Mesenchymal stem cell (in vitro differentiated cells and primary cell): ENCODE measurements around the gene ITIH3.

Experiments used
- DNase-seq: peaks from one replicate; pipeline ENCODE4 v3.0.0-alpha.2; 2013
- H2AFZ ChIP-seq: one replicate; pipeline ENCODE4 v1.6.1; 2013; ENCODE audit warnings: low read depth, mild to moderate bottlenecking, control low read depth, inconsistent platforms, low read length, moderate library complexity
- H2AK5ac ChIP-seq: 2 replicates; pipeline ENCODE4 v1.6.1; 2013; ENCODE audit warnings: low read length, moderate library complexity, mild to moderate bottlenecking, inconsistent platforms; ENCODE audit not compliant: severe bottlenecking
- H2BK120ac ChIP-seq: one replicate; pipeline ENCODE4 v1.6.1; 2013; ENCODE audit warnings: low read depth, mild to moderate bottlenecking, inconsistent platforms, low read length, moderate library complexity
- H2BK12ac ChIP-seq, 2 experiments: one replicate each; pipeline ENCODE4 v1.6.1; 2013; ENCODE audit warnings: inconsistent platforms in 2 of 2, low read length in 2 of 2, mild to moderate bottlenecking in 2 of 2, moderate library complexity in 2 of 2, control low read depth in 1 of 2
- H2BK15ac ChIP-seq: one replicate; pipeline ENCODE4 v1.6.1; 2013; ENCODE audit warnings: mild to moderate bottlenecking, low read depth, inconsistent platforms; ENCODE audit not compliant: poor library complexity, severe bottlenecking
- H2BK5ac ChIP-seq: 2 replicates; pipeline ENCODE4 v1.6.1; 2013; ENCODE audit warnings: low read depth, mild to moderate bottlenecking, low read length, control low read depth, inconsistent platforms; ENCODE audit not compliant: poor library complexity, severe bottlenecking
- H3K14ac ChIP-seq, 2 experiments: one replicate each; pipeline ENCODE4 v1.6.1; 2013; ENCODE audit warnings: inconsistent platforms in 2 of 2, low read length in 2 of 2, control low read depth in 1 of 2, mild to moderate bottlenecking in 1 of 2, moderate library complexity in 1 of 2
- H3K18ac ChIP-seq, 2 experiments: one replicate each; pipeline ENCODE4 v1.6.1; 2013; ENCODE audit warnings: inconsistent platforms in 2 of 2, low read length in 2 of 2, control low read depth in 1 of 2, low read depth in 1 of 2, mild to moderate bottlenecking in 1 of 2
- H3K23ac ChIP-seq, 2 experiments: one replicate each; pipeline ENCODE4 v1.6.1; 2013; ENCODE audit warnings: inconsistent platforms in 2 of 2, low read length in 2 of 2, mild to moderate bottlenecking in 2 of 2, moderate library complexity in 2 of 2, control low read depth in 1 of 2
- H3K27ac ChIP-seq: 2 replicates; pipeline ENCODE4 v1.5.1; 2013; ENCODE audit warnings: mild to moderate bottlenecking, moderate library complexity, low read length, control low read depth, inconsistent platforms; ENCODE audit not compliant: poor library complexity, severe bottlenecking
- H3K27me3 ChIP-seq, 2 experiments: 2 replicates each; pipeline versions ENCODE4 v1.6.1 to v1.7.0; 2013; ENCODE audit warnings: low read length in 2 of 2, mild to moderate bottlenecking in 2 of 2, moderate library complexity in 2 of 2, control low read depth in 1 of 2, inconsistent platforms in 1 of 2; ENCODE audit not compliant: control insufficient read depth in 1 of 2, insufficient read depth in 1 of 2
- H3K36me3 ChIP-seq, 2 experiments: 2 replicates each; pipeline versions ENCODE4 v1.6.1 to v1.7.0; 2013; ENCODE audit warnings: low read length in 2 of 2, control low read depth in 1 of 2, inconsistent platforms in 1 of 2, low read depth in 1 of 2, mild to moderate bottlenecking in 1 of 2; ENCODE audit not compliant: insufficient read depth in 2 of 2, control insufficient read depth in 1 of 2
- H3K4ac ChIP-seq, 2 experiments: one replicate each; pipeline ENCODE4 v1.6.1; 2013; ENCODE audit warnings: inconsistent platforms in 2 of 2, low read length in 2 of 2, mild to moderate bottlenecking in 2 of 2, moderate library complexity in 2 of 2, control low read depth in 1 of 2, low read depth in 1 of 2
- H3K4me1 ChIP-seq: 2 replicates; pipeline ENCODE4 v1.6.1; 2013; ENCODE audit warnings: low read depth, low read length, control low read depth; ENCODE audit not compliant: control insufficient read depth, insufficient read depth
- H3K4me2 ChIP-seq: 2 replicates; pipeline ENCODE4 v1.6.1; 2013; ENCODE audit warnings: low read length, mild to moderate bottlenecking, inconsistent platforms; ENCODE audit not compliant: poor library complexity, severe bottlenecking
- H3K4me3 ChIP-seq, 2 experiments: 2 replicates each; pipeline versions ENCODE4 v1.5.1 to v1.7.0; 2013; ENCODE audit warnings: low read length in 2 of 2, mild to moderate bottlenecking in 2 of 2, control low read depth in 1 of 2, low read depth in 1 of 2; ENCODE audit not compliant: insufficient read depth in 1 of 2
- H3K79me1 ChIP-seq: replicated peaks from 2 replicates; pipeline ENCODE4 v1.6.1; 2013; ENCODE audit warnings: mild to moderate bottlenecking, control low read depth, low read length, inconsistent platforms; ENCODE audit not compliant: poor library complexity, severe bottlenecking
- H3K9ac ChIP-seq: 2 replicates; pipeline ENCODE4 v1.7.0; 2013; ENCODE audit warnings: mild to moderate bottlenecking, low read length, moderate library complexity
- H3K9me3 ChIP-seq: 2 replicates; pipeline ENCODE4 v1.7.0; 2013; ENCODE audit warnings: mild to moderate bottlenecking, low read length; ENCODE audit not compliant: control insufficient read depth
- H4K8ac ChIP-seq: one replicate; pipeline ENCODE4 v1.6.1; 2013; ENCODE audit warnings: inconsistent platforms, mild to moderate bottlenecking, low read length, moderate library complexity
- H4K91ac ChIP-seq: one replicate; pipeline ENCODE4 v1.6.1; 2013; ENCODE audit warnings: mild to moderate bottlenecking, low read length, inconsistent platforms
- WGBS: methylation state at CpG from one replicate; pipeline ENCODE4 v1.1.7; 2013; ENCODE audit warnings: mixed read lengths; 5-methylcytosine and 5-hydroxymethylcytosine counted together

The ITIH3 gene

DNA sequence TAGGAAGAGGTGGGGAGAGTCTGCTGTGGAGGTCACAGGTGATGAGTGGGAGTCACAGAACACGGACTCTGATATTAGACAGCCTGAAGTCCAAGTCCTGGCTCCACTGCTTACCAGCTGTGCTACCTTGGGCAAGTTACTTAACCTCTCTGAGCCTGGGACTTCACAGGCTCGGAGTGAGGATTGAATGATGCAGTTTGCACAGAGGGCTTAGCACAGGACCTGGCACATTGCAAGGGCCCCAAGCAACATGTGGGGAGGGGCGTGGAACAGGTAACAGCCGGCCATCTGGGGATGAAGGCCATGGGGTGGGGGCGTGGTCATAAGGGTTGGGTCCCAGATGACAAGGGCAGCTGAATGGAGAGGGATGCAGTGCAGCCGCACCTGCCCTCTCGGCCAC, 4.3 kb upstream of the ITIH3 start:
- Histone ChIP-seq H3K14ac (peak overlapping the region in 1 of 2 experiments; percentile 56), H4K8ac (no peak overlapping the region), H2BK120ac (no peak overlapping the region), H3K9ac (no peak overlapping the region), H3K27me3 (peaks cover 15 to 55% of the 10 kb centered on the region in 2 experiments), H2BK5ac (no peak overlapping the region), H3K79me1 (no peaks in the 10 kb centered on the region), H2BK15ac (no peak overlapping the region), H3K27ac (no peak overlapping the region), H3K9me3 (no peaks in the 10 kb centered on the region), H3K4me1 (peaks cover 3% of the 10 kb centered on the region), H3K23ac (peak overlapping the region in 1 of 2 experiments; percentile 5), H3K4me2 (no peak overlapping the region), H2BK12ac (no peak overlapping the region), H3K4ac (no peak overlapping the region), H3K36me3 (peaks cover 0 to 5% of the 10 kb centered on the region in 2 experiments), H2AFZ (no peak overlapping the region), H3K18ac (no peak overlapping the region), H3K4me3 (no peak overlapping the region), H4K91ac (no peak overlapping the region), H2AK5ac (no peak overlapping the region)
- DNase-seq: no peak
- WGBS: 72% methylated on average over 7 of the region's 7 CpGs

DNA sequence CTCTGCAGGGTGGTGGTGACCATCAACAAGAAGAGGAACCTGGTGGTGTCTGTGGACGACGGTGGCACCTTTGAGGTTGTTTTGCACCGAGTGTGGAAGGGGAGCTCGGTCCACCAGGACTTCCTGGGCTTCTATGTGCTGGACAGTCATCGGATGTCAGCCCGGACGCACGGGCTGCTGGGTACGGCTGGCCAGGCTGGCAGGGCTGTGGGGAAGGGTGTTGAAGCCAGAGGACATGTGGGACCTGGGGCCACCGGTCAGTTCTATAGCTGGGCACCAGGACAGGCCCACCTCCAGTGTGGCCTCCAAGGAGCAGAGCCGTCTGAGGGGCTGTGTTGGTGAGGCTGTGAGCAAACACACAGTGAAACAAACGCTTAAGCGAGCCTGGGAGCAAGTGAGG, 3.9 kb upstream of the ITIH3 start:
- no peaks in the 10 kb centered on the region for H3K79me1 ChIP-seq
- H2AFZ ChIP-seq: no peak overlapping the region
- H3K9ac ChIP-seq: no peak overlapping the region
- peaks cover 0 to 5% of the 10 kb centered on the region in 2 experiments for H3K36me3 ChIP-seq
- no peaks in the 10 kb centered on the region for H3K9me3 ChIP-seq
- no peak overlapping the region for H3K18ac ChIP-seq
- H2BK120ac ChIP-seq: no peak overlapping the region
- H3K27ac ChIP-seq: no peak overlapping the region
- H2BK12ac ChIP-seq: no peak overlapping the region
- no peak overlapping the region for H2BK15ac ChIP-seq
- 95% methylated on average over 13 of the region's 13 CpGs for WGBS
- H3K14ac ChIP-seq: no peak overlapping the region
- no peak for DNase-seq
- no peak overlapping the region for H2AK5ac ChIP-seq
- no peak overlapping the region for H3K4ac ChIP-seq
- no peak overlapping the region for H4K8ac ChIP-seq
- peaks cover 15 to 51% of the 10 kb centered on the region in 2 experiments for H3K27me3 ChIP-seq
- H4K91ac ChIP-seq: no peak overlapping the region
- no peak overlapping the region for H2BK5ac ChIP-seq
- H3K23ac ChIP-seq: no peak overlapping the region
- no peak overlapping the region for H3K4me2 ChIP-seq
- no peak overlapping the region for H3K4me3 ChIP-seq
- H3K4me1 ChIP-seq: peaks cover 3% of the 10 kb centered on the region

DNA sequence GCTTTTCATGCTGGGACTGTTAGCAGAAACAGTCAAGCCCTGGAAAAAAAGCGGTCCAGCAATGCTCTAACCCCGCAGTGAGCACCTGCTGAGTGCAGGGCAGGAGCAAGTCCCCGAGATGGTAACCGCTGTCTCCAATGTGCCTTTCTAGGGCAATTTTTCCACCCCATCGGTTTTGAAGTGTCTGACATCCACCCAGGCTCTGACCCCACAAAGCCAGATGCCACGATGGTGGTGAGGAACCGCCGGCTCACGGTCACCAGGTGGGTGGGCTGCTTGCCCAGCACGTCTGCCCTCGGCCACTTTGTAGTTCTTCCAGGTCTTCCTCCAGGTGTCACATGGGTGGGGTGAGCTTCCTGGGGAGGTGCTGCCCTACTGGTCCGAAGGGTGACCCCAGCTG, 3.2 kb upstream of the ITIH3 start:
- H3K9me3 ChIP-seq: no peaks in the 10 kb centered on the region
- no peak overlapping the region for H2BK120ac ChIP-seq
- H3K4me1 ChIP-seq: peaks cover 3% of the 10 kb centered on the region
- H4K91ac ChIP-seq: no peak overlapping the region
- no peak overlapping the region for H2BK5ac ChIP-seq
- H3K18ac ChIP-seq: no peak overlapping the region
- H3K14ac ChIP-seq: no peak overlapping the region
- no peak overlapping the region for H2AFZ ChIP-seq
- H2AK5ac ChIP-seq: no peak overlapping the region
- no peak overlapping the region for H3K27ac ChIP-seq
- no peaks in the 10 kb centered on the region for H3K79me1 ChIP-seq
- H3K4ac ChIP-seq: no peak overlapping the region
- H3K4me2 ChIP-seq: no peak overlapping the region
- H3K9ac ChIP-seq: no peak overlapping the region
- no peak overlapping the region for H2BK12ac ChIP-seq
- no peak for DNase-seq
- no peak overlapping the region for H2BK15ac ChIP-seq
- H4K8ac ChIP-seq: no peak overlapping the region
- H3K27me3 ChIP-seq: peaks cover 15 to 49% of the 10 kb centered on the region in 2 experiments
- peaks cover 0 to 5% of the 10 kb centered on the region in 2 experiments for H3K36me3 ChIP-seq
- no peak overlapping the region for H3K4me3 ChIP-seq
- H3K23ac ChIP-seq: no peak overlapping the region
- 87% methylated on average over 12 of the region's 12 CpGs for WGBS

DNA sequence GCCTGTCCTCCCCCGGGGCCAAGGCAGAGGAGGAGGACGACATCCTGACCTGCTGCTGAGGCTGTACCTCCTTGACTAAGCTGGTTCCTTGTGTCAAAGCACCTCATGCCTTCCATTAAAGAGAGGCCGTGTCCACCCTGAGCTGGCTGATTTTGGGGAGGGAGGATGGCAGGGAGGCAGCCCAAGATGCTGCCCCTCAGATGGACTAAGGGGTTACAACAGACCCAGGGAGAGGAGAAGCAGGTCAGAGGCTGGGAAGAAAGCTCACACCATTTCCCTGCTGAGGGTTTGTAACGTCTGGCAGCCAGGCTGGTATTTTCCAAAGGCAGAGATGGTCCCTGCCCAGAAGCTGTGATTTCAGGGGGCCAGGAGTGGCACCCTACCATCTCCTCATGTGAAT, 2.7 kb upstream of the ITIH3 start:
- no peak overlapping the region for H2AK5ac ChIP-seq
- no peak overlapping the region for H3K4me3 ChIP-seq
- H3K27ac ChIP-seq: no peak overlapping the region
- H2BK15ac ChIP-seq: no peak overlapping the region
- peaks cover 0 to 5% of the 10 kb centered on the region in 2 experiments for H3K36me3 ChIP-seq
- H3K14ac ChIP-seq: no peak overlapping the region
- H3K18ac ChIP-seq: no peak overlapping the region
- peaks cover 15 to 46% of the 10 kb centered on the region in 2 experiments for H3K27me3 ChIP-seq
- no peaks in the 10 kb centered on the region for H3K79me1 ChIP-seq
- DNase-seq: no peak
- H3K4ac ChIP-seq: no peak overlapping the region
- no peak overlapping the region for H2BK12ac ChIP-seq
- no peak overlapping the region for H4K91ac ChIP-seq
- no peak overlapping the region for H3K23ac ChIP-seq
- no peak overlapping the region for H3K9ac ChIP-seq
- H2BK5ac ChIP-seq: no peak overlapping the region
- H2AFZ ChIP-seq: no peak overlapping the region
- H3K4me2 ChIP-seq: no peak overlapping the region
- H3K9me3 ChIP-seq: no peaks in the 10 kb centered on the region
- no peak overlapping the region for H4K8ac ChIP-seq
- no peak overlapping the region for H2BK120ac ChIP-seq
- H3K4me1 ChIP-seq: peaks cover 3% of the 10 kb centered on the region
- WGBS: 72% methylated on average over 4 of the region's 4 CpGs
